Ishikawa (cell line): ENCODE data around the gene VEPH1.

Source experiments
- EP300 ChIP-seq: IDR thresholded peaks from 2 replicates; pipeline ENCODE4 v1.6.1; 2012; ENCODE audit warnings: borderline replicate concordance
- TAF1 ChIP-seq: IDR thresholded peaks from 2 replicates; pipeline ENCODE4 v1.6.1; 2012; ENCODE audit warnings: low read depth, mild to moderate bottlenecking

DNA sequence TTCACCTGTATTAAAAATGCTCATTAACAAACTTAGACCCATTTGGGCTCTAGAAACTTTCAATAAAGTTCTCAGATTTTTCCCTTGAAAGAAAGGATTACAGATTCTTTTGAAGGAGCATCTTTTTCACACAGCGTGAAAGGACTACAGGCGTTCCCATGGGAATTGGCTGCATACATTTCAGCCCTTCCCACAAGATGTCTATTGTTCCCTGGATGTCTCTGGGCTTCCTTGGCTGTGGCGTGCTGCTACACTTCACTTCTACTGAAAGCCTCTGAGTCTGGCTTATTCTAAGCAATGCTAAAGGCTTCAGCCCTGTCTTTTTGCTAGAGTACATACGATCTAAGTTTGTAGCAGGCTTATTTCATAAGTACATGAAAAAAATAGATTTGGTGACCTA is 1.4 kb downstream of the VEPH1 start:
- no peak for TF ChIP-seq TAF1
- no peak for TF ChIP-seq EP300
